ENCODE data around the gene ANO1.

DNA sequence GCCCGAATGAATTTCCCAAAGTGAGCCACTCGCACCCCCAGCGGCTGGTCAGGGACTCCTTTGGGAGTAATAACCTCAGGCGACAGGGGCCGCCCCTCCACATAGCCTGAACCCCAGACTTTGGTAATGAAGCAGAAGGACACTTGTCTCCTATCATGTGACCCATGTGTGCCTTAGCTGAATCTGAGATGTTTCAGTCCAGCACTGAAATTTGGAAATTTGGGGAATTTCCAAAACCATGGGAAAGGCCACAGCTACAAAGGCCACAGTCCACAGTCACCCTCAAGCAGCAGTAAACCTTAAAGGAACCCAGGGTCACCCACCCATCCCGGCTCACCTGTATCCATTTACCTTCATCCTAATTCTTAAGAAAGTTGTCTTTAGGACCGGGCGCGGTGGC lies 73.6 kb downstream of the ANO1 start:
- TF ChIP-seq POLR2A (IDR thresholded peaks at IDR 0.05) = no peak
- TF ChIP-seq, protein P1, sequence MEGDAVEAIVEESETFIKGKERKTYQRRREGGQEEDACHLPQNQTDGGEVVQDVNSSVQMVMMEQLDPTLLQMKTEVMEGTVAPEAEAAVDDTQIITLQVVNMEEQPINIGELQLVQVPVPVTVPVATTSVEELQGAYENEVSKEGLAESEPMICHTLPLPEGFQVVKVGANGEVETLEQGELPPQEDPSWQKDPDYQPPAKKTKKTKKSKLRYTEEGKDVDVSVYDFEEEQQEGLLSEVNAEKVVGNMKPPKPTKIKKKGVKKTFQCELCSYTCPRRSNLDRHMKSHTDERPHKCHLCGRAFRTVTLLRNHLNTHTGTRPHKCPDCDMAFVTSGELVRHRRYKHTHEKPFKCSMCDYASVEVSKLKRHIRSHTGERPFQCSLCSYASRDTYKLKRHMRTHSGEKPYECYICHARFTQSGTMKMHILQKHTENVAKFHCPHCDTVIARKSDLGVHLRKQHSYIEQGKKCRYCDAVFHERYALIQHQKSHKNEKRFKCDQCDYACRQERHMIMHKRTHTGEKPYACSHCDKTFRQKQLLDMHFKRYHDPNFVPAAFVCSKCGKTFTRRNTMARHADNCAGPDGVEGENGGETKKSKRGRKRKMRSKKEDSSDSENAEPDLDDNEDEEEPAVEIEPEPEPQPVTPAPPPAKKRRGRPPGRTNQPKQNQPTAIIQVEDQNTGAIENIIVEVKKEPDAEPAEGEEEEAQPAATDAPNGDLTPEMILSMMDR (IDR thresholded peaks at IDR 0.05) = no peak
